Measurements from ENCODE around the gene CYLD.

Gene CYLD

DNA sequence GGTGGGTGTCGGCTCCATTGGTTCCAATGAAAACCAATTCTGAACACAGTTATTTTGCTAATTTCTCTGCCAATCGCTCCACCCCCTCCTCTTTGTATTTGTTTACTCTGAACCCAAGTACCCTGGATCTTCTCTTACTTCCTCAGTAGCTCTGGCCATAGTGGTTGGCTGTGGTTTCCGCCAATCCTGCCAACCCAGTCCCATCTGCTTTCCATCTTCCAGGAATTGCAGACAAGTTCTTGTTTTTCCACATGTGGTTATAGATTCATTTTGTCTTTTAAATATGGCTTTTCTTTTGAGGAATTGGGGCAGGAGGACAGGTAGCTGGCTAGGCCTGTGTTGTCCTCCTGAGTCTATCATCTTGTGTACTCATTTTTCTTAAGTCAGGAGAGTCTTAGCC lies 92.0 kb downstream of the CYLD start:
- Histone ChIP-seq H3K36me3 (replicated peaks; ENCODE audit: low read depth, low read length) (no peaks in the 10 kb centered on the region), H3K79me2 (ENCODE audit: low read length) (no peaks in the 10 kb centered on the region), H3K27ac (ENCODE audit: low read length) (no peak overlapping the region), H4K20me1 (ENCODE audit: insufficient read depth, low read length) (no peaks in the 10 kb centered on the region), H3K4me1 (ENCODE audit: low read length) (no peaks in the 10 kb centered on the region), H3K9ac (ENCODE audit: low read length) (no peak overlapping the region), H3K4me3 (ENCODE audit: low read length) (no peak overlapping the region), H3K4me2 (ENCODE audit: low read length) (no peak overlapping the region), H3K9me3 (ENCODE audit: insufficient read depth, low read length) (no peaks in the 10 kb centered on the region), H3K27me3 (ENCODE audit: low read depth, low read length) (peaks cover 20% of the 10 kb centered on the region), H2AFZ (ENCODE audit: low read depth, low read length) (no peak overlapping the region)
- no peak for TF ChIP-seq EZH2phosphoT487 (IDR thresholded peaks at IDR 0.05; ENCODE audit: low read depth)
- TF ChIP-seq, protein P1, sequence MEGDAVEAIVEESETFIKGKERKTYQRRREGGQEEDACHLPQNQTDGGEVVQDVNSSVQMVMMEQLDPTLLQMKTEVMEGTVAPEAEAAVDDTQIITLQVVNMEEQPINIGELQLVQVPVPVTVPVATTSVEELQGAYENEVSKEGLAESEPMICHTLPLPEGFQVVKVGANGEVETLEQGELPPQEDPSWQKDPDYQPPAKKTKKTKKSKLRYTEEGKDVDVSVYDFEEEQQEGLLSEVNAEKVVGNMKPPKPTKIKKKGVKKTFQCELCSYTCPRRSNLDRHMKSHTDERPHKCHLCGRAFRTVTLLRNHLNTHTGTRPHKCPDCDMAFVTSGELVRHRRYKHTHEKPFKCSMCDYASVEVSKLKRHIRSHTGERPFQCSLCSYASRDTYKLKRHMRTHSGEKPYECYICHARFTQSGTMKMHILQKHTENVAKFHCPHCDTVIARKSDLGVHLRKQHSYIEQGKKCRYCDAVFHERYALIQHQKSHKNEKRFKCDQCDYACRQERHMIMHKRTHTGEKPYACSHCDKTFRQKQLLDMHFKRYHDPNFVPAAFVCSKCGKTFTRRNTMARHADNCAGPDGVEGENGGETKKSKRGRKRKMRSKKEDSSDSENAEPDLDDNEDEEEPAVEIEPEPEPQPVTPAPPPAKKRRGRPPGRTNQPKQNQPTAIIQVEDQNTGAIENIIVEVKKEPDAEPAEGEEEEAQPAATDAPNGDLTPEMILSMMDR (IDR thresholded peaks at IDR 0.05; ENCODE audit: low read depth, low read length), result no peak

DNA sequence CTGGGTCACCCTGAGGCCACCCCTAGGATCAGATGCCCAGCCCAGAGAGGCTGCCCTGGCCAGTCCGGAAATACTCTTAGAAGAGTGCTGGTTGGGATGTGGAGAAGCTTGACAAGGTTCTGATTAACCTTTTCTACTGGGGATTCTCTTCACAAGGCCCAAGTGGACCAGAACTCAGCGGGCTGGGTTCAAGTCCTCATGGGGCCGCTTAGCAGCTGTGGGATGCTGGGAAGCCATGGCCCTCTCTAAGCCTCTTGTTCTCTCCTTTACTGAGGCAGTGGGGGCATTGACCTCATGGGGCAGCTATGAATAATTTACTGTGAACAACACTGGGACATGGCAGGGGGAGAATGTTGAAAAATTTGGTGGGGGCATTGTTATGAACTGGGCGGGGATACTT lies 92.8 kb downstream of the CYLD start:
- H3K4me3 ChIP-seq (ENCODE audit: low read length), result no peak overlapping the region
- no peaks in the 10 kb centered on the region for H4K20me1 ChIP-seq (ENCODE audit: insufficient read depth, low read length)
- no peaks in the 10 kb centered on the region for H3K9me3 ChIP-seq (ENCODE audit: insufficient read depth, low read length)
- H3K36me3 ChIP-seq (replicated peaks; ENCODE audit: low read depth, low read length), result no peaks in the 10 kb centered on the region
- no peak overlapping the region for H3K9ac ChIP-seq (ENCODE audit: low read length)
- no peak overlapping the region for H2AFZ ChIP-seq (ENCODE audit: low read depth, low read length)
- peaks cover 24% of the 10 kb centered on the region for H3K27me3 ChIP-seq (ENCODE audit: low read depth, low read length)
- no peak overlapping the region for H3K27ac ChIP-seq (ENCODE audit: low read length)
- H3K79me2 ChIP-seq (ENCODE audit: low read length), result no peaks in the 10 kb centered on the region
- TF ChIP-seq EZH2phosphoT487 (IDR thresholded peaks at IDR 0.05; ENCODE audit: low read depth), result no peak
- TF ChIP-seq, protein P1 (IDR thresholded peaks at IDR 0.05; ENCODE audit: low read depth, low read length), result no peak
- no peak overlapping the region for H3K4me2 ChIP-seq (ENCODE audit: low read length)
- H3K4me1 ChIP-seq (ENCODE audit: low read length), result no peaks in the 10 kb centered on the region

DNA sequence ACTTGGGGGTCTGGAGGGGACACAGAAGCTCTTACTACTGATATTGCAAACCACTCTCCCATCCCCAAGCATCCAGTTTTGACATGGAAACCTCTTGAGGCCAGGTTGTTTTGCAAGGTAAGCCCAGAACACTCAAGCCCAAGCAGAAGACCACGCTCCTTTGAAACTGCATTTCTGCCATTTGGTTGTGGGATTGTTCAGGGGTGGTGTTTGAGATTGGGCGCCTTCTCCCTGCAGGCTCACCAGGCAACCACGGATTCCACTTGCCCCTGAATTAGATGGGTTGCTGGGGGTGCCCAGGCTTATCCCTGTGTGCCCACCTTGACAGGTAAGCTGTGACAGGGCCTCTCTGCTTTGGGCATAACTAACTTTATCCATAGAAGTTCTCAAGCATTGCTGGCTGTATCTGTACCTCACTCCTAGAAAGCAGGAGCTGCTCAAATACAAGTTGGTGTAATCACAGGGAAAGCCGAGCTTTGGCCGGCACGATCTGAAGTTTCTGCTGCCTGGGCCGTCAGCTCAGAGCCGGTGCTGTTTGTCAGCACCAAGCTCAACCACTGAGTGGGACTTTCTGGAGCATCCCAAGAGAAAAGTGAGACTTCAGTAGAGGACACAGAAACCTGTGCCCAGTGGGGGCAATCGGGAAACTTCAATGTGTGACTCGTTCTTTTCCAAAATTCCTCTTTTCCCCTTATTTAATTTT lies 93.6 kb downstream of the CYLD start:
- no peaks in the 10 kb centered on the region for H3K36me3 ChIP-seq (replicated peaks; ENCODE audit: low read depth, low read length)
- H3K4me1 ChIP-seq (ENCODE audit: low read length), result no peaks in the 10 kb centered on the region
- no peak overlapping the region for H3K27ac ChIP-seq (ENCODE audit: low read length)
- H2AFZ ChIP-seq (ENCODE audit: low read depth, low read length), result no peak overlapping the region
- no peak overlapping the region for H3K4me3 ChIP-seq (ENCODE audit: low read length)
- H3K79me2 ChIP-seq (ENCODE audit: low read length), result no peaks in the 10 kb centered on the region
- no peaks in the 10 kb centered on the region for H3K9me3 ChIP-seq (ENCODE audit: insufficient read depth, low read length)
- H3K4me2 ChIP-seq (ENCODE audit: low read length), result no peak overlapping the region
- H3K27me3 ChIP-seq (ENCODE audit: low read depth, low read length), result peaks cover 30% of the 10 kb centered on the region
- H3K9ac ChIP-seq (ENCODE audit: low read length), result no peak overlapping the region
- no peak for TF ChIP-seq EZH2phosphoT487 (IDR thresholded peaks at IDR 0.05; ENCODE audit: low read depth)
- TF ChIP-seq, protein P1 (IDR thresholded peaks at IDR 0.05; ENCODE audit: low read depth, low read length), result no peak
- H4K20me1 ChIP-seq (ENCODE audit: insufficient read depth, low read length), result no peaks in the 10 kb centered on the region

DNA sequence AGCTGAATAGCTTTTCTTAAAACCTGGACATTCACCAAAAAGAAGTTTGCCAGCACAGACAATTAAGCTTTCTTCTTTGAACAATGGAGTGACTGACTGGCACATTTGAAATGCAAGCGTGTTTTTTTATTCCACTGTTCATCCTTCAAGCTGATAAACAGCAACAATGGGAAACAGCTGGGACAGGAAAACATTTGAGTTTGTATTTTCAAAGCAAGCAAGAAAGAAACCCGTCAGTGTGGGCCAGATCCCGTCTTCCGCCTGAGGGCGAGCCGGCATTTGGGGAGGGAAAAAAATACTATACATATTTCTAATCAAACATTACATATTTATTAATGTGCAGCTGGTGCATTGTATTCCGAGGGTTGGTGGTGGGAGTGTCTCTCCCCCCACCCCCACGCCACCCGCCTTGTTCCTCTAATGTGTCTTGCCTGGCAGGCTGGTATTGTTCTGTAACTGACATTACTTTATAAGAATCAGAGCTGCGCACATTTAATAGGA lies 94.3 kb downstream of the CYLD start:
- Histone ChIP-seq H3K4me2 (ENCODE audit: low read length) (no peak overlapping the region), H3K79me2 (ENCODE audit: low read length) (no peaks in the 10 kb centered on the region), H2AFZ (ENCODE audit: low read depth, low read length) (no peak overlapping the region), H3K27ac (ENCODE audit: low read length) (no peak overlapping the region), H3K4me3 (ENCODE audit: low read length) (no peak overlapping the region), H3K27me3 (ENCODE audit: low read depth, low read length) (peaks cover 36% of the 10 kb centered on the region), H3K36me3 (replicated peaks; ENCODE audit: low read depth, low read length) (no peaks in the 10 kb centered on the region), H3K9ac (ENCODE audit: low read length) (no peak overlapping the region), H4K20me1 (ENCODE audit: insufficient read depth, low read length) (no peaks in the 10 kb centered on the region), H3K4me1 (ENCODE audit: low read length) (no peaks in the 10 kb centered on the region), H3K9me3 (ENCODE audit: insufficient read depth, low read length) (no peaks in the 10 kb centered on the region)
- TF ChIP-seq EZH2phosphoT487 (IDR thresholded peaks at IDR 0.05; ENCODE audit: low read depth), result no peak
- TF ChIP-seq, protein P1 (IDR thresholded peaks at IDR 0.05; ENCODE audit: low read depth, low read length), result no peak

Measured in OCI-LY3 (cell line).